ENCODE data around the gene ZNF213.

Gene ZNF213

DNA sequence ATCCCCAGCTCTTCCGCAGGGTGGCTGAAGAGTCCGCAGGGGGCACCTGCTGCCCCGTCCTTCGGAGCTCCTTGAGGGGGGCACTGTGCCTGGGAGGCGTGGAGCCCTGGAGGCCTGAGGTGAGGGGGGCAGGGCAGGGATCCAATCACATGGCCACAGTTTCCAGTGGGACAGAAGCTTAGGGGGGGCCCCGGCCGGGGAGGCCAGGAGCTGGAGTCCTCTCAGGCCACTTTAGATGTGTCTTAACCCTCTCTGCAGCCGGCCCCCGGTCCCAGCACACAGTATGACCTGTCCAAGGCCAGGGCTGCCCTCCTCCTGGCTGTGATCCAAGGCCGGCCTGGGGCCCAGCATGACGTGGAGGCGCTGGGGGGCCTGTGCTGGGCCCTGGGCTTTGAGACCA is 10.8 kb downstream of the ZNF213 start:
- in situ Hi-C loops (cut with MboI; ENCODE audit: low sequenced_read_pairs) = no loop called here

DNA sequence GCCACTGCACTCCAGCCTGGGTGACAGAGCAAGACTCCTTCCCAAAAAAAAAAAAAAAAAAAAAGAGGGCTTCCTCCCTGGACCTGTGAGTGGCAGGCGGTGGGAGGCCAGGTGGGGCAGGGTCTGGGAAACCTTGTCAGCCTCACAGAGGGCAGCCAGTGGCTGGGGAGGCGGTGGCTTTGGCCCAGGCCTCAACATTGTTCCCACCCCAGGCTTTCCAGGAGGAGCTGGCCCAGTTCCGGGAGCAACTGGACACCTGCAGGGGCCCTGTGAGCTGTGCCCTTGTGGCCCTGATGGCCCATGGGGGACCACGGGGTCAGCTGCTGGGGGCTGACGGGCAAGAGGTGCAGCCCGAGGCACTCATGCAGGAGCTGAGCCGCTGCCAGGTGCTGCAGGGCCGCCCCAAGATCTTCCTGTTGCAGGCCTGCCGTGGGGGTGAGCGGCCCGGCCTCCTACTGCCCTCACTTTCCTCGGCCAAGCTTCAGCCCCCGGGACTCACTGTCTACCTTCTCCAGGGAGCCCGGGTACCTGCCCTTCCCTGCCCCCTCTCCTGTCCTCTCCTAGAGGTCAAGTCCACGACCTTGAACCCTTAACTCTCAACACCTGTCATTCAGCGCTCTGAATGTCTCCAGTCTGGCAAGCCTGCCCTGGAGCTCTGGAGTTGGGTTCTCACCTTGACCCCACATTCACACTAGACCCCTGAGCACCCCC is 12.4 kb downstream of the ZNF213 start:
- in situ Hi-C loops (cut with MboI; ENCODE audit: low sequenced_read_pairs) = no loop called here

DNA sequence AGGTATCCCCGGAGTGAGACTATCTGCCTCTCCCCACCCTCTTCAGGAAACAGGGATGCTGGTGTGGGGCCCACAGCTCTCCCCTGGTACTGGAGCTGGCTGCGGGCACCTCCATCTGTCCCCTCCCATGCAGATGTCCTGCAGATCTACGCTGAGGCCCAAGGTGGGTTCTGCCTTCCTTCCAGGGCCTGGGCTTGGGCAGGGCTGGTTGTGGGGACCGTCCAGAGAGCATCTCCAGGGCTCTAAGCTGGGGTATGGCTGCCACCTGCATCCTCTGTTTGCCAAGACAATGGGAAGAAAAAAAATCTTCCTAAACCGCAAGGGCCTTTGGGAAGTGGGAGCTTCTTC is 12.9 kb downstream of the ZNF213 start:
- in situ Hi-C loops (cut with MboI; ENCODE audit: low sequenced_read_pairs) = no loop called here

DNA sequence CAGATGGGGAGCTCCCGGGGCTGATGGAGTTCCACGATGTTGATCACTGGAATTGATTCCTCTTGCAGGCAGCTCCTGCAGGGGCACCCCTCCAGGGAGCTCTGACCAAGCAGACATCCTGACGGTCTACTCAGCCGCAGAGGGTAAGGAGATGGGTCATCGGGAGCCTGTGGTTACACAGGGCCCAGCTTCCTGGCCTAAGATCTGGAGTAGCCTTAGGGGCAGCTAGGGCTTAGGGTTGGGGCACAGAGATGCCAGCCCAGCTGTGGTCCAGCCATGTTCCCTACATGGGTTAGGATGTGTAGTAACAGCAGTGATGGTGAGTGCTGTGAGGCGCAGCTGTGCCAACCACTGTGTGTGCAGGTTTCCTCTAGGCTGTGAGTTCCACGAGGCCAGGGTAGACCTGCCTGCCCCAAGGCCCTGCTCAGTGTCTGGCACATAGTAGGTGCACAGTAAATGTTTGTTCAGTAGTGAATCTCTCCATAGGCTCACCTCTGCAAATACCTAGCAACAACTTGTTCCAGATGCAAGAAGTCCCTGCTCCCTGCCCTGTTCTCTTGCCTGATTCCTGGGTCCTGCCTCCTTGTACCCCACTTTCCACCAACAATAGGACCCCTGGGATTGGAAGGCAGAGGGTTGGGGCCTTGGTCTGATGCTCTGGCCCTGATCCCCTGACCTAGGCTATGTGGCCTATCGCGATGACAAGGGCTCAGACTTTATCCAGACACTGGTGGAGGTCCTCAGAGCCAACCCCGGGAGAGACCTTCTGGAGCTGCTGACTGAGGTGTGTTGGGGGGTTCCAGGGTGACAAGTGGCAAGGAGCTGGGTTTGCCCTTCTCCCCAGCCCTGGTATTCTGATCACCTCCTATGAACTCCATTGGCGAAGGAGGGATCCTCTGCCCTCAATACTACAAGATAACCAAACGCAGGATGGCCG is 13.7 kb downstream of the ZNF213 start:
- in situ Hi-C loops (cut with MboI; ENCODE audit: low sequenced_read_pairs) = no loop called here

DNA sequence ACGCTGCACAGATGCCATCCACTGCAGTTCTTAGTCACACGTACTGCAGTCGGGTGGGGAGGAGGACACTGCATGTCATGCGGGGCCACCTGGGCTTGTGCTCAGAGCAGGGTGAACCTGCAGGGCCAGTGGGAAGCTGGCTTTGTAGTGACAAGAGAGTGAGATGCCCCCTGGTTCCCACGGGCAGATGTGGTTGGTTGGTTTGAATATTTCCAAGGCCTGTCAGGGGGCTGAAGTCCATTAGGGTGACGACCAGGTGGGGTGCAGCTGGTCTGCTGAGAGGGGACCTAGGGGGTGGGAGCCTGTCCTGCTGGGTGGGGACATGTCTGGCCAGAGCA is 14.3 kb downstream of the ZNF213 start:
- in situ Hi-C loops (cut with MboI; ENCODE audit: low sequenced_read_pairs) = no loop called here

DNA sequence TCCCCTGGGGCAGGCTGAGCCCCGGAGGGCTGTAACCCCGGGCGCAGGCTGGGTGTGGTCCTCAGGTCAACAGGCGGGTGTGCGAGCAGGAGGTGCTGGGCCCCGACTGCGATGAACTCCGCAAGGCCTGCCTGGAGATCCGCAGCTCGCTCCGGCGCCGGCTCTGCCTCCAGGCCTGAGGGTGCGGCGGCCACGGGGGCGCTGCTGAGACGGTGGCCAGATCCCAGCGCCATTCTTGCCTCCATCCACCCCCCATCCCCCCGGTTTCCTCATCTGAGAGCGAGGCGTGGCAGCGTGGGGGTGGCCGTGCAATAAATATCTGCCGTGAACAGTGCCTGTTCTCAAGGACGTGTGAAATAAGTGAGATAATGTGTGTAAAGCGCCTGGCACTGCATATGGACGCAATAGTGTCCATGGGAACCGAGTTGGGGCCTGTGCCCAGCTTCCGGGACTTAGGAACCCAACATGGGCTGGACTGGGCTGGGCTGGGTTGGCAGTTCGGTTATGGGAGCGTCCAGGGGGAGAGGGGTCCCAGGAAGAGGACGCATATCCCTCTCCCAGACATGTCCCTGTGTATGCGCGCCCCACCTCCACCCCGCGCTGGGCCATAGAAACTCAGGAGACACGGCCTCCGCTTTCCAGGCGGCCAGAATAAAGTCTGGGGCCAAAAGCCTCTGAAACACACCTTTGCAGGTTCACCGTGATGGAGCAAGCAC is 15.0 kb downstream of the ZNF213 start:
- in situ Hi-C loops (cut with MboI; ENCODE audit: low sequenced_read_pairs) = no loop called here

DNA sequence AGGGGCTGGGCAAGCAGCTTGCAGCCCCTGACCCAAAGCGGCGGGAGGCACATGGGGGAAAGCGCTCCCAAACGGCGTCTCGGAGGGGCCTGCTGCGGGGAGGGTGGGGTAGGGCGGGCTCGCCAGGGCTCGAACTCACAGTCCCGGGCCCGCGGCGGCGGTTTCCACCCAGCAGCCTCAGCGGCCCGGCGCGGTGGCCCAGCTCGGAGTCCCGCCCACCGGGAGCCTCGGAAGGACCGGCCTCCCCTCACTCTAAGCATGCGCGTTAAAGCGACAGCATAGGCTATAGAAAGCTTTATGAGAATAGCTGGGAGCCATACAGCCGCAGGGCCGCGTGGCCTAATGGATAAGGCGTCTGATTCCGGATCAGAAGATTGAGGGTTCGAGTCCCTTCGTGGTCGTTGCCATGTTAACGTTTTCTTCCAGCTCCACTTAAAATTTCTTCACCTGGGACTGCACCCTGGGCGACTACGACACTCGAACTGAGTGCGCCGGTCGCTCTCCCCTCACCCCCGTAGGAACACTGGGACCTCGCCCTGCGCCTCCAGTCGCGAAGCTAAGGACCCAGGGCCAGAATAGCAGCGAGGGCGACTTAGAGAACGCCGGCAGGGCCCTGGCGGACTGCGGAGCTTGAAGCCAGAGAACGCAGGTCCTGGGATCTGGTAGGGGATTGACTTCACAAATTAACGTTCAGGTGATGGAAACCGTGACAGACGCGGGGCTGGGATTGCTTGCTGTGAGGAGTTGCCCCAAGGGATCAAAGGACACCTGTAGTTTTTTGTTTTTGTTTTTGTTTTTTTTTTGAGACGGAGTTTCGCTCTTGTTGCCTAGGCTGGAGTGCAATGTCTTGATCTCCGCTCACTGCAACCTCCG is 15.8 kb downstream of the ZNF213 start:
- in situ Hi-C loops (cut with MboI; ENCODE audit: low sequenced_read_pairs) = no loop called here

DNA sequence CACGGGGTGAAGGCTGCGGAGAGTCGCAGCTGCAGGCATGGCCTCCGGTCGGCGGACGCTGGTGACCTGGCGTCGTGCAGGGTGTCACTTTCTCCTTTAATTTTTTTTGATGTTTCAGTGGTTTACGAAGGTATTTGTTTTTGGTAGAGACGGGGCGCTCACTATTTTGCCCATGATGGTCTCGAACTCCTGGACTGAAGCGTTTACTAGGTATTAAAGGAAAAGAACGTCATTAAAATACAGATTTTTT is 17.1 kb downstream of the ZNF213 start:
- in situ Hi-C loops (cut with MboI; ENCODE audit: low sequenced_read_pairs) = no loop called here

DNA sequence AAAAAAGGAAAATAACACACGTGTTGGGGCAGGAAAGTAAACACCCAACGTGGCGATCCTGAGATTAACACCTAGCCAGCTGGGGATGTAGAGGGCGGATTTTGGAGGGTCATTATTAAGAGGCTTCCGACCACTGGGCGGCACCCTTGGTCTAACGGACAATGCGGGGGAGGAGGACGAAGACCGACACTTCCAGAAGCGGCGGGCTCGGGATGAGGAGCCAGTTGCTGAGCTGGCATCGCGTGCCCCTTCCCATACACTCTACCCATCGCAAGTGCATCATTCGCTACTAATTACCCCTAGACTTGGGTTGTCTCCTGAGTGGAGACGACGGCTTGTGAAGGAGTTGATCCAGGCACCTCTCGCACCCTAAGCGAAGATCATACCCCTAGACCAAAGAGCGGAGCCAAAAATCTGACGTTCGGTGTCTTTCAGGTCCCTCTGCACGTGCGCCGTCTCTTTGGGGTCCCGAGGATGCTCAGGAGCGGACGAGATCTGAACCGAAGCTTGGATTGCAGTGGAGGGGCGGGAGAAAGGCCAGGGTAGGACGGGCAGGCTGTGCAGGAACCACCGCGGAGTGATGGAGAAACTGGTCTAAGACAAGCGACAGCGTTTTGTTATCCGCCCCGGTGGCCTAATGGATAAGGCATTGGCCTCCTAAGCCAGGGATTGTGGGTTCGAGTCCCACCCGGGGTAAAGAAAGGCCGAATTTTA is 17.6 kb downstream of the ZNF213 start:
- in situ Hi-C loops (cut with MboI; ENCODE audit: low sequenced_read_pairs) = no loop called here

DNA sequence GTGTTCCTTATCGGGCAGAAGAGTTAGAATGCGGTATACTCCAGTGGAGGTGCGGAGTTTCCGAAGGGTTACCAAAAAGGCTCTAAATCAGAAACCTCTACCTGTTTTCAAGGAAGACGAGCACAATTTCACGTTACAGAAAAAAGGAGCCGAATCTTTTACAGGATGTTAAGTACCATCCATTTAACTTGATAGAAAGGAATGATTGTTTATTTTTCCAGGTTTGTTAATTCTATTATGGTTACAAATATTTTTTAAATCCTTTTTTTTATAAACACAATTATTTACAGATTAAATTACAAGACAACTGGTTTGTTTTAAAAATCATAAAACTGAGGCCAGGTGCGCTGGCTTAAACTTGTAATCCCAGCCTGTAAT is 18.2 kb downstream of the ZNF213 start:
- in situ Hi-C loops (cut with MboI; ENCODE audit: low sequenced_read_pairs) = no loop called here

DNA sequence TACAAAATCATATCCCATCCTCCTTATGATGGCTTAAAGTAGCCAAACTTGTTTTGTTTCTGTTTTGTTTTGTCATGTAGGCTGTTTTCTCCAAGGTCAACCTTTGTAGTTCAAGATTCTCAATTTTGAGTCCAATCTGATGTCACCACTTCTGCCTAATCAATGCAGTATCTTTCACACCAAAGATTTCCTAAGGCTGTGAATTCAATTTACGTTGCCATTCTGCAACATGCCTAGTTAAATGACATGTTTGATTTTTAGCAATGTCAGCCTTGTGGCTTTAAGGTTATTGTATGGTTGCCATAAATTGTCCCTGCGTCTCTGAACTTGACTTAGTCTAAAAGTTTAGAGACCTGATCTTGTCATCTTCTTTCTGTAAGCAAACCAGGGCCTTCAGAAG is 20.4 kb downstream of the ZNF213 start:
- in situ Hi-C loops (cut with MboI; ENCODE audit: low sequenced_read_pairs) = no loop called here

DNA sequence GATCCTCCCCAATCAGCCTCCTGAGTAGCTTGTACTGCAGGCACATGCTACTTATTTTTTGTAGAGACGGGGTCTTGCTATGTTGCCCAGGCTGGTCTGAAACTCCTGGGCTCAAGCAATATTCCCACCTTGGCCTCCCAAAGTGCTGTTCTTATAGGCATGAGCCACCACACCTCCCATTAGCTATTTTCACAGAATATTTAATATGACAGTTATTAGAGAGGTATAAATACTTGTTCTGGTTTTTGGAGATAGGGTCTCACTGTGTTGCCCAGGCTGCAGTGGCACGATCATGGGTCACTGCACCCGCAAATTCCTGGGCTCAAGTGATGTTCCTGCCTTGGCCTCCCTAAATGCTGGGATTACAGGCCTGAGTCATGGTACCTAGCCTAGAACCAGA is 21.1 kb downstream of the ZNF213 start:
- in situ Hi-C loops (cut with MboI; ENCODE audit: low sequenced_read_pairs) = no loop called here

DNA sequence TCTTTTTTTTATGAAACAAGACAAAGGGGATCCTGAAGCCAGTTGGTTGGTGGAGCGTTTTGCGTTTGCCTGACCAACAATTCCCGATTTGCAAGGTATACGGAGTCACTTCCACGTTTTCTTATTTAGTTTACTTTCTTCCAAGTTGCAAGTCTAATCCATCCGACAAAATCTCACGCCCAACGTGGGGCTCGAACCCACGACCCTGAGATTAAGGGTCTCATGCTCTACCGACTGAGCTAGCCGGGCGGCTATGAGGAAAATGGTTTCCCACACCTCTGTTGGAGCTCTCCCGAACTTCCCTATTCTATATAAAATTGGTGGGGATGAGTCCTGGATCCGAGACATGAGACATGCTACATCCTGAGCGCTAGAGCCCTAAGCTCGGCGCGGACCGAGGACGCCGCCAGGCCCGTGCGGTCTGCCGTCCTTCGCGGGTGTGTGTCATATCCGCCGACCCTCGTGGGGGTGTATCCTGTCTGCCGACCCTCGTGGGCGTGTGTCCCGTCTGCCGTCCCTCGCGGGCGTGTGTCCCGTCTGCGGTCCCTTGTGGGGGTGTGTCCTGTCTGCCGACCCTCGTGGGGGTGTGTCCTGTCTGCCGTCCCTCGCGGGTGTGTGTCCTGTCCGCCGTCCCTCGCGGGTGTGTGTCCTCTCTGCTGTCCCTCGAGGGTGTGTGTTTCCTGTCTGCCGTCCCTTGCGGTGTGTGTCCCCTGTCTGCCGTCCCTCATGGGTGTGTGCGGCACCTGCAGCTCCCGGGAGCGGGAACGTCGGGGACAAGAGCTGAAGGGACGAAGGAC is 22.6 kb downstream of the ZNF213 start:
- in situ Hi-C loops (cut with MboI; ENCODE audit: low sequenced_read_pairs) = no loop called here

DNA sequence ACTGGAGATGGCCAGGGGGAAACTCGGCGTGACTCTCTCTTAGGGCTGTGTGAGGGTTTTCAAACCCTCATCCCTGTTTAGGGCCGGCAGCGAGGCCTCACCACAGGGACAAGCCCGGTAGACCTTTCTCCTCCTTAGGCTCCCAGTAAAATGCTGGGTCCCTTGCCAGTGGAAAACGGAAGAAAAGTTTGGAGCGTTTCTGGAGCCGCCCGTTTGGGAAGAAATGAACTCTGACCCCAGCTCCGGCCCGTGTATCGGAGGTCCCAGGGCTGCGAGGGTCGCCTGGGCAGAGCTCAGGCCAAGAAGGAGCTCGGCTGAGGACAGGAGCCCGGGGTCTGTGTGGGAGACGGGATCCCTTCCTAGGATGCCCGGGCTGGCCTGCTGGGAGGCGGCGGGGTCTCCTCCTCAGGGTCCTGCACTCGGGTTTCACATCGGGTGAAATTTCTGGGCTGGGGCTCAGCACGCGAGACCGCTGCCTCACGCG is 23.2 kb downstream of the ZNF213 start:
- in situ Hi-C loops (cut with MboI; ENCODE audit: low sequenced_read_pairs) = no loop called here

DNA sequence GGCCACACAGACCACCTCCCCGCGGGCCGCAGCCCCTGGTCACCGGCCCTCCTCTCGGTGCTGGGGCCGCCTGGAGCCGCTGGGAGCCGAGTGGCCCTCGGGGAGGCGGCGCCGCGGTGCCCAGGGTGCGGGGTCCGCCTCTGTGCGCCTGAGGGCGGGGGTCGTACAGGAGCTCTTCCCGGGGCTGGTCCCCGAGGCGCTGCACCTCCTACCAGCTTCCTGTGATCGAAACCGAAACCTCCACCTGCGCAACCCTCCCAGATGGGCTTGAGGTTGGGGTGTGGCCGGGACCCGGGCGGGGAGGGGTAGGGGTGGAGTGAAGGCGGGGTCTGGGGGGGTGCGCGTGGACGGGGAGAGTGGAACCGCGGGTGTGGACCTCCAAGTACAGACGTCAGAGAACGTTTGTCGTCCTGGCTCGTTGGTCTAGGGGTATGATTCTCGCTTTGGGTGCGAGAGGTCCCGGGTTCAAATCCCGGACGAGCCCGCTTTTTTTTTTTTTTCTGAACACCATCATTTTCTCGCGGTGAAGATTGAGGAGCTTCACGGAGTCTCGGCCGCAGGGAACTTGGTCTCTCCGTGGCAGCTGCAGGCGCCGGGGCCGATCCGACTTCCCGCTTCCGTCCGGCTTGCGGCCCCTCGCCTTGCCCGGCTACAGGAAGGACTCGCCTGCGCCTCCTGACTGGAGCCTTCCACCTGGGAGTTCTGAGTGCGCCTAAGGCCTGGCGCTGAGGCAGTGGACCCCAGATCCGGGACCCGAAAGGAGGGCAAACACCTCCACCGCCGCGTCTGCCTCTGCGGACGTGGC is 23.9 kb downstream of the ZNF213 start:
- in situ Hi-C loops (cut with MboI; ENCODE audit: low sequenced_read_pairs) = no loop called here

DNA sequence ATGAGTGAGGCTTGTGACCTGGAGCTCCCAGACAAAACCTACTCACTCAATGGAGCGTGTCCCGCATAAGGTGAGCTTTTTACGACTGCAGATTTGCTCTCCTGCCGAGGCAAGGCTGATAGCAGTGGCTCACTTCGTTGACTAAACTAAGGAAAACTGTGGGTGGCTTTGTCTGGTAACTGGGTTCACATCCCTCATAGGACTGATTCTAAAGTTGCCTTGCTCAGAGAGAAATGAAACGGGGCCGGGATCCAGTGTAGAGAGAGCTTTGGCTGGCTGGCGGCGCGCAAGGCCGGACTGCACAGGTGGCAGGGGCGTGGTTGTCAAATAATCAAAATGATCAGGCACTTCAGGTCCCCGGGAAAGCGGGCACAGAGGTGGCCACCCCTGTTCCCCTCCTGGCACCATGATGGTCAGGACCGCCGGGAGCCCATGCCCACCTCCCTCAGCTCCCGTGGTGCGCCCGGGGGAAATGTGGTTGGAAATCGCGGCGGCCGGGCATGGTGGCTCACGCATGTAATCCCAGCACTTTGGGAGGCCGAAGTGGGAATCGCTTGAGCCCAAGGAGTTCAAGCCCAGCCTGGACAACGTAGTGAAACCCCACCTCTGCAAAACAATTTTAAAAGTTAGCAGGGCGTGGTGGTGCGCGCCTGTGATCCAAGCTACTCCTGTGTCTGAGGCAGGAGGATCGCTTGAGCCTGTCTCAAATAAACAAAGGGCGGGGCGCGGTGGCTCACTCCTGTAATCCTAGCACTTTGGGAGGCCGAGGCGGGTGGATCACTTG is 26.6 kb downstream of the ZNF213 start:
- in situ Hi-C loops (cut with MboI; ENCODE audit: low sequenced_read_pairs) = no loop called here

DNA sequence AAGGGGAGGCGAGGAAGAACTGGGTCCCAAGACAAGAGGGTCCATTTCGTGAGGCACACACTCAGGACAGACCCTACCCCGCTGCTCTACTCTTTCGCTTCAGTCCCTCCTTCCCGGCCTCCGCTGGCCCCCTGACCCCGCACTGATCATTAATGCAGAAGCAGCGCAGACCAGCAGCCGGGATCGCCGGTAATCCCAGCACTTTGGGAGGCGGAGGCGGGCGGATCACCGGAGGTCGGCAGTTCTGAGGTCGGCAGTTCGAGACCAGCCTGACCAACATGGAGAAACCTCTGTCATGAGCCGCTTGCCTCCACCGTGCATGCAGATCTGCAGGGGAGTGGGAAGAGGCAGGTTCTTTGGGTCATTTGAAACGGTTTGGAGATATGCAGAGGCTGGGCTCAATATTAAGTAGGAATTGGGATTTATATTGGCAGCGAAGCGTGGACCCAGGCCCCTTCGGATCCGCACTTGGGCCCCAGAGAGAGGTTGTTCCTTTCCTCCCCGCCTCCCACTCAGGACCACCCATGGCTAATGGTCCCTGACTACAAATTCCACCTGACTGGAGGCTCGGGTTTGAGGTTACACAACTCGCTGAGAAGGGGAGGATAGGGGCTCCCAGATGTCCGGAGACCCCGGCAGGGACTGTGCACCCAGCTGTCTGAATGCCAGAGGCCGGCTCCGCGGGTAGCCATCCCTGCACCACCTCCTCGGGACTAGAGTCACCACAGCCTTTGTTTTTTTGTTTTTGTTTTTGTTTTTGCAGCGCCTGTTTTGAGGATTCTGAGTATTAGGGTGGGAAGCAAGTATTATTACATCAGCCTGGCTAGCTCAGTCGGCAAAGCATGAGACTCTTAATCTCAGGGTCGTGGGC is 29.5 kb downstream of the ZNF213 start:
- in situ Hi-C loops (cut with MboI; ENCODE audit: low sequenced_read_pairs) = no loop called here

All from HL-60/S4 treated with phorbol 12-myristate 13-acetate at 8.2 ng/mL for 4 days and 3 days (cell line).